Activated CD4-positive, alpha-beta T cell treated with anti-CD3 and anti-CD28 coated beads, Interleukin-2, Interleukin-4, amounts not matched to agents 100 ng/mL and 50 ng/mL, durations not matched to agents 16 hours and 8 hours (primary cell): ENCODE data around the gene PTP4A2.
A peak's percentile ranks its signal among the peaks of the same experiment; 100 is the strongest.
"Not testable (repeated sequence)": the region's sequence is repeated elsewhere in the genome, so short reads cannot be mapped to it uniquely, and the experiment has no call there.

Experiments used
- DNase-seq: peaks from one replicate; pipeline ENCODE4 v3.0.0-alpha.2; 2020; ENCODE audit warnings: low spot score

The PTP4A2 gene

DNA sequence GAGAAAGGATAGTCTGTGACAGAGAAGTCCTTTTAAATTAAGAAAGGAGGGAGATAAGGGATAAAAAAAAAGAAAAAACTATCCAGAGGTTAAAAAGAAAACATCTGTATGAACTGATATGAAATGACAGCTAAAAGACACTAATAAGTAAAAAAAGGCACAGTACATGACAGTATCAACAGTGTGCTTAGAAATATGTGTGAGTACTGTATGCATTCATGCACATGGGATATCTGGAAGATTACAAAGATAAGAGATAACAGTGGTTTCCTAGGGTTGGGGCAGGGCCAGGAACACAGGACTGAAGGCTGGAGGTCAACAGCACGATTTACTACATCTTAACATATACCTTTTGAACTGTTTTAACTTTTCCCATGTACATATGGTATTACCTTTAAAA, 13.3 kb downstream of the PTP4A2 start:
- no peak for DNase-seq

GRCh38 chr1:31923901-31924535, 14.2 kb downstream of the PTP4A2 start:
- no peak for DNase-seq

GRCh38 chr1:31920956-31921355, 17.2 kb downstream of the PTP4A2 start:
- DNase-seq = no peak

DNA sequence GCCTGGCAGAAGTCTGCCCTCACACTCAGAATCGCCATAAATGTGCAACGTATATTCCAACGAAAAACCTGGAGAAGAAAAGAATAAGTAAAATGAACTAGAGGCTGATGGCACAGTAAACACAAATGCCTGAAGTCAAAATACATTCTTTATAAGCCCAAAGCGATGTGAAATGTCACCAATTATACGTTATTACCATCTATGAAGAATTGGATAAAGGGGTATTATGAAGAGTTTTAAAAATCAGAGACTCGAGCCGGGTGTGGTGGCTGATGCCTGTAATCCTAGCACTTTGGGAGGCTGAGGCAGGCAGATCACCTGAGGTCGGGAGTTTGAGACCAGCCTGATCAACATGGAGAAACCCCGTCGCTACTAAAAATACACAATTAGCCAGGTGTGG, 18.6 kb downstream of the PTP4A2 start:
- no peak for DNase-seq

DNA sequence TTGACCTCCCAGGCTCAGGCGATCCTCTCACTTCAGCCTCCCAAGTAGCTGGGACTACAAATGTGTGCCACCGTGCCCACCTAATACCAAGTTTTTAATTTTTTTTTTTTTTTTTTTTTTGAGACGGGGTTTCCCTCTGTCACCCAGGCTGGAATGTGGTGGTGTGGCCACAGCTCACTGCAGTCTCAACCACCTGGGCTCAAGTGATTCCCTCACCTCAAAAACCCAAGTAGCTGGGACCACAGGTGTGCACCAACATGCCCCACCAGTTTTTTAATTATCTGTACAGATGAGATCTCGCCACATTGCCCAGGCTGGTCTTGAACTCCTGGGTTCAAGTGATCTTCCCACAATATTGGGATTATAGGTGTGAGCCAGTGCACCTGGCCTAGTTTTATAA, 22.7 kb downstream of the PTP4A2 start:
- DNase-seq = no peak

GRCh38 chr1:31913968-31914367, 24.2 kb downstream of the PTP4A2 start:
- no peak for DNase-seq

DNA sequence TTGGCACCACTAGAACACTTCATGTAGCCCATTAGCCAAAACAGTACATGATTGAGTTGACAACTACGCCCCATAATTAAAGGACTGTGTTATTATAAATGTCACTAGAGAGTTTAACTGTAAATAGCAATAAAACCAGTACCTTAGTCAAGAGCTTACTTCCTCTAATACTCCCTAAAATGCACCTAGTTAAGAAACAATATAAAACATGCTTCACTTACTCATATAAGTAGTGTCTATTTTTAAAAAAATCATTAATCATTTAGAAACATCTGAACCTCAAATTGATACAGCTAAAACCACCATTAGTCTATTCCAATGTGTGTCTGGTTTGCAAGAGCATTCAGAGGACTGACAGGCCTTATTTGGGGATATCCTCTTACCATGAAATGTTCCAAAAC, 25.3 kb downstream of the PTP4A2 start:
- peak; percentile 65 for DNase-seq

DNA sequence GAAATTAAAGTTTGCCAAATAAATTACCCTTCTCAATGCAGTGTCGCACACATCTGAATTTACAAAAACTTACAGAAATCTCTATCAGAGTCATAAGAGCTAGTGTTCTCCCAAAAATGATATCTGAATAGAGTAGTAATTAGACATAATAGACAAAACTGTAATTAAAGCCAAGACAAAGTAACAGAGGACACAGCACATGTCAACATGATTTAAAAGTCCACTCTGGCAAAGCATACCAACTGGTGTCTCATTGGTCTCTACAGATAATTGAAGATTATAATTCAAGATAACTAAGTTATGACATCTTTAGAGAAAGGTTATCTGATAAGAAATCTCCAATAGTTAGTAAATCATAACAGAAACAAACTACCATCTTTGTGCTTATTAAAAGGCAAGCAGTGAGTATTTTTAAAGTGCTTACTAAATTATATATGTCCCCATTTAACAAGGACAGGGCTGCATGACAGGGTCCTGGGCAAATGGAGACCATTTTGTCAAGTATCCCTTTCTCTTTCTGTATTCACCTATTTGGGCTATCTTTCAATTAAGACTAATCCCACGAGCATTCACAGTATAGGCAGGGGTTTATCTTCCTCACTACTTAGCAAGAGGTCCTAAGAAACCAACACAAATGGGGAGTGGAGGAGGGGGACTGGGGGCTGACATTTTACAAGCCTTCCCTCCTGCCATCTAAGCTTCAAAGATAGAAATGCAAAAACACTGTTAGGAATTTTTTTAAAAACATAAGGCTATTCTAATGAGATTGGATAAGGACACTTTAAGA, 26.0 kb downstream of the PTP4A2 start:
- no peak for DNase-seq

DNA sequence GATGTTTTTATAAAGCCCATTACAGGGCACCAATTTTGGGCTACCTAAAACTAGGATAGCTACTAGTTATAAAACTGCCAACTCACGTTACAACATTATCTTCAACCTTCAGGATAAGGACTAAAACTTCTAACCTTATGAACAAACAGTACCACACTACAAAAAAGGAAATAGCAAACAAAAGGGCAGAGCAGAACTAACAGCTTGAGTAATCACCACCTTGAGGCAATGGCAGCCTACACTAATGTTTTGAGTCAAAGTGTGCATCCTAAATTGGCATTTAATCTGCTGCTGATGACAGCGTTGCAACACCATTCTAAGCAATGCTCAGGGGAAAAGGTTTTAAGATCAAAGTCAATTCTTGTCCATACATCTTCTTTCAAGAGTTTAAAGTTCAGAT, 27.2 kb downstream of the PTP4A2 start:
- DNase-seq = peak; percentile 82

DNA sequence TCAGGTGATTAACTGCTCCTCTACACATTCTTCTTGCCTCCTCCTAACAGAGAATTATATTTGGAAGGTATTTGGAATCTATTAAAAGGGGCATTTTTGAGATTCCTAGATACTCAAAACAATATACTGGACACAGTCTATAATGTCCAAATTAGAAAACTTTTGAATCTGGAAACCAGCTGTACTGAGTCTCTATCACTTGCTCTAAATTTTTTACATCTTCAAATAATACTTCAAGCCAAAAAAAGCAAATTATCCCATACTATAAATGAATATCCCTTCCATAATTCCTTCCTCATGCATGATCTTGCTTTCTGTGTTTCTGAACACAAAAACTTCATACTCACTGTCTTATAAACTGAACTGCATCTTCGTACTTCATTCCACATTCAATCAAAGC, 28.5 kb downstream of the PTP4A2 start:
- no peak for DNase-seq

DNA sequence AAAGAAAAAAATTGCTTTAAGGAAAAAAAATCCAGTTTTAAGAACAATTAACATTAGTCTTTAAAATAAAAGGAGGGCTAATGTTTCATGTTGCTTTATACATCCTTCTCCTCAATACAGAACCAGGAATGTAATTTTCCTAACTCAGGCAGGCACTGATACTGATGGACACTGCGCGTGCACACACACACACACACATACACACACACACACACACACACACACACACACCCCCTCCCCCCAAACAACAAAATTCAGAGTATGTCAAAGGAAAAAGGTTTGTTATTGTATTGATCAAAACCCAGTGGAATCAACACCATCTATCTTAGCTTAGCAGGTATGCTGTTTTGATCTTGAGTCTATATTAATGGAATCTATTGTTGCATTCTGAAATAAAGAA, 31.6 kb downstream of the PTP4A2 start:
- no peak for DNase-seq

DNA sequence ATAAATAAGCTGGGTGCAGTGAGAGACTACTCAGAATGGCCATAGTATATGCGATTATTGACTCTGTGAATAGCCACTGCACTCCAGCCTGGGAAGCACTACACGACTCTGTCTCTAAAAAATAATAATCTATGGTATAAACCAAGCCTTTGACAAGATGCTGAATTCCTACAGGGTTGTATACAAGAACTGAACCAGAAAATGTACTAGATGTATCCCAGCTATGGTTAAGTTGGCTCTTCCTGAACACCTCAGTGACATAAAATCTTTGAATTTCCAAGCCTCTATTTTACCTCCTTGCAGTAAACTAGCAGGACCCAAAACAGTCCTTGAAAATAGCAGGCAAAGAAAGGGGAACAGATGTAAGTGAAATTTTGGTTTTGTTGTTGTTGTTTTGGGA, 32.5 kb downstream of the PTP4A2 start:
- no peak for DNase-seq

DNA sequence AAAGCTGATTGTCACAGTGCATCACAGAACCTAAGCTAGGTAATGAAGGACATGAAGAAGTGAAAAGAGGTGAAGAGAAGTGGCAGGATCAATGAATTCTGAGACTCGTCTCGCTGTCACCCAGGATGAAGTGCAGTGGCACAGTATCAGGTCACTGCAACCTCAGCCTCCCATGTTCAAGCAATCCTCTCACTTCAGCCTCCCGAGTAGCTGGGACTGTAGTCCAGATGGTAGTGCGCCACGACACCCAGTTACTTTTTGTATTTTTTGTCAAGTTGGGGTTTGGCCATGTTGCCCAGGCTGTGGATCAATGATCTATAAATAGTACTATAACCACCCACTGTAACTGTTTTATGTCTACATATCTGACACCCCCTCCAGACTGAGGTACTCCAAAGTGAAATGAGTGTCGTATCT, 33.1 kb downstream of the PTP4A2 start:
- no peak for DNase-seq

- DNase-seq = no peak
Observed at GRCh38 chr1:31904339-31905092, 33.7 kb downstream of the PTP4A2 start.

DNA sequence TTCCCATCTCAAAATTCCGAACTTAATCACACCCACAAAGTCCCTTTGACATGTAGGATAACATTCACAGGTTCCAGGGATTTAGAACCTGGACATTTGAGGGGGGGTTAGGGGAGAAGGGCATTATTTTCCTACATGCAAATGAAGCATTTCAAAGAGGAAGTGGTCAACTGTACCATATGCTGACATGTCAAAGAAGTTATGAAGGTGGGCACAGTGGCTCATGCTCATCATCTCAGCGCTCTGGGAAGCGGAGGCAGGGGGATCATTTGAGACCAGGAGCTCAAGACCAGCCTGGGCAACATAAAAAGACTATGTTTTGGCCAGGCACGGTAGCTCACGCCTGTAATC, 35.7 kb downstream of the PTP4A2 start:
- DNase-seq = no peak

GRCh38 chr1:31901838-31902509, 36.2 kb downstream of the PTP4A2 start:
- no peak for DNase-seq

DNA sequence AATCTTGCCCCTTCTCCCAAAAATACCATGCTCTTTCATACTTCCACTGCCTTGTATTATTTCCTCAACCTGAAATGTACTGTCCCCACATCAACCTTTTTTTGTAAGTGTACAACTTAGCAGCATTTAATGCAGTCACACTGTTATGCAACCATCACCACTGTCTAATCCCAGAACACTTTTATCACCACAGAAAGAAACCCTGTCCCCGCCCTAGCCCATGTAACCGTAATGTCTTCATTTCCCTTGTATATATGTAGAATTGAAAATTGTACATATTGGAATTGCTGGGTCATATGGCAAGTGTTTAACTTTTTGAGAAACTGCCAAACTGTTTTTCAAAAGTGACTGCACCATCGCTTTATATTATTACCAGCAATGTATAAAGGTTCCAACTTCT, 37.4 kb downstream of the PTP4A2 start:
- no peak for DNase-seq

DNA sequence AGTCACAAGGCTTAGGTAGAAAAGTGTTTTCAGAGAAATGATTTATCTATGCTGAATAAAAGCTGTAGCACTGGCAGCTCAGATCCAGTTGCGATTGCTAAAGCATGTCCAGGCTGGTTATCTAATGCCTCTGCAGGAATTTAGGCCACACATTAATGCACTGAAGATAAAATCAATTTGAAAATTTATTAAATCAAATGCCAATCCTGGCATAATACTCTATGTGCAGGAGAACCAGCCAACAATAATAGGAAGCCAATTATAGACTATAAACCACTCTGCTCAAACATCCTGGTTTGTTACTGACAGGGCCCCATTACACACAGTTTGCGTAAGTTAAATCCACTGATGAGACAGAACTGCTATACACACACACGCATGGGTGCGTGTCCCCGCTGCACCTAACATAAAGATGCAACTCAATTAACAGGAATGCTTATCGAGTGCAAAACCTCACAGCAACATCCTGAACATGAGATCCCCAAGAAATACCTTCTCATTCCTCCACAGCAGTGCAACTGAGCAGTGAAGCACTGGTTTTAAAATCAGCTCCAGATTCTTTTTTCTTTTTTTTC, 40.6 kb downstream of the PTP4A2 start:
- no peak for DNase-seq

GRCh38 chr1:31895474-31896198, 42.5 kb downstream of the PTP4A2 start:
- DNase-seq = not testable (repeated sequence)

DNA sequence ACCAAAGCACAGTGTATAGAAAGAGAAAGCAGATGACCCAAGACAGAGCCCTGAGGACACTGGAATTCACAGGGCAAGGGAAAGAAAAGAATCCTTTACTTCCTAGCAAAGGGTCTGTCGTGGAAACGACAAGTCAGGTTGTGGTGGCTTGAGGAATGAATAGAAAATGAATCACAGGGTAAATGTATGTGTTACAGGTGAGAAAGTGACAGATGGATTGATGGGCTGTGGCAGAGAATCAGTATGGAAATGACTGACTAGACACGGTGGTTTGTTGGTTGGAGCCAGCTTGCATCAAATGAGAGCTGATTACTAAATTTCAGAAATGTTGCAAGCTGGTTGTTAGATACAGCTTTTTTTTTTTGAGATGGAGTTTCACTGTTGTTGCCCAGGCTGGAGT, 46.9 kb downstream of the PTP4A2 start:
- DNase-seq = peak; percentile 92

DNA sequence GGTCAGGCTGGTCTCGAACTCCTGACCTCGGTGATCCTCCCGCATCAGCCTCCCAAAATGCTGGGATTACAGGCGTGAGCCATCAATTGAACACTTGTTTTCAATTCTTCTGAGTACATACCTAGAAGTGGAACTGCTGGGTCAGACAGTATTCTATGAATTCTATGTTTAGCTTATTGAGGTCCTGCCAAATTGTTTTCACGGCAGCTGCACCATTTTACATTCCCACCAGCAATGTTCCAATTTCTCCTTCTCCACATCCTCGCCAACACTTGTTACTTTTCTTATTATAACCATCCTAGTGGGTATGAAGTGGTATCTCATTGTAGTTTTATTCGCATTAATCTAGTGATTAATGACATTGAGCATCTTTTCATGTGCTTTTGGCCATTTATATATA, 49.9 kb downstream of the PTP4A2 start:
- DNase-seq = no peak

DNA sequence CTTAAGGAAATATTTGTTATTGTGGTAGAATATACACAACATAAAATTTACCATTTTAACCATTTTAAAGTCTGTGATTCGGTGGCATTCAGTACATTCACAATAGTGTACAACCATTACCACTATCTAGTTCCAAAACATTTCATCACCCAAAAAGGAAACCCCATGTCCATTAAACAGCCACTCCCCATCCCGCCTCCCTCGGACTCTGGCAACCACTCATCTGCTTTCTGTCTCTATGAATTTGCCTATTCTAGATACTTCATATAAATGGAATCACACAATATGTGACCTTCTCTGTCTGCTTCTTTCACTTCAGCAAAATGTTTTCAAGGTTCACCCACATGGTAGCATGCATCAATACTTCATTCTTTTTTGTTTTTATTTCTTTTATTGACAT, 51.3 kb downstream of the PTP4A2 start:
- DNase-seq = no peak
